HFFc6 (cell line): ENCODE measurements around the gene ICAM2. TPM values are rescaled to one million over a fixed set of nuclear protein-coding genes. Genes with fewer than 3 reads are reported as not detected.

Experiments used
- DNase-seq: peaks from one replicate; pipeline ENCODE4 v3.0.0-alpha.2; 2018
- H3K27ac Mint-ChIP-seq: 2 replicates; pipeline ENCODE4 v1.8.0; 2020; ENCODE audit warnings: mild to moderate bottlenecking, mixed read lengths
- H3K27me3 Mint-ChIP-seq: 2 replicates; pipeline ENCODE4 v1.8.0; 2021; ENCODE audit warnings: mild to moderate bottlenecking, moderate library complexity, mixed read lengths; ENCODE audit not compliant: insufficient read depth
- H3K36me3 Mint-ChIP-seq: 2 replicates; pipeline ENCODE4 v1.8.0; 2021; ENCODE audit warnings: low read depth, mixed read lengths
- H3K4me1 Mint-ChIP-seq: 2 replicates; pipeline ENCODE4 v1.8.0; 2020; ENCODE audit warnings: low read depth, mixed read lengths
- H3K4me3 Mint-ChIP-seq: 2 replicates; pipeline ENCODE4 v1.8.0; 2020; ENCODE audit warnings: mild to moderate bottlenecking, moderate library complexity, mixed read lengths
- H3K9me3 Mint-ChIP-seq: 2 replicates; pipeline ENCODE4 v1.8.0; 2020; ENCODE audit warnings: mild to moderate bottlenecking, mixed read lengths
- CTCF ChIP-seq: fragments of 200-600 bp; sonication (generic); IDR thresholded peaks from 2 replicates; pipeline ENCODE4 v1.5.0; 2021; ENCODE audit warnings: antibody characterized with exemption, mild to moderate bottlenecking
- total RNA-seq, 6 experiments: library from RNA; stranded (reverse); fragmentation: NEBNext Ultra II Directional; extraction: Animal tissue kit (Norgen Biotek cat#: 25700); gene quantifications; 2 replicates in 1 of 6; 3 replicates in 5 of 6; pipeline ENCODE4 v1.2.3, GENCODE V29; 2021

Gene ICAM2
- total RNA-seq, 6 experiments from 2014 or later, result 0.91 to 2.5 (median 1.3) TPM

- Mint-ChIP-seq H3K27me3 (peaks cover 2% of the 10 kb centered on the region), H3K27ac (no peak overlapping the region), H3K4me1 (no peaks in the 10 kb centered on the region), H3K9me3 (no peaks in the 10 kb centered on the region), H3K4me3 (no peak overlapping the region), H3K36me3 (peaks cover 19% of the 10 kb centered on the region)
- no peak for DNase-seq
- TF ChIP-seq CTCF, result no peak
Observed at GRCh38 chr17:64045176-64045575, 24.7 kb upstream of the ICAM2 start.

- no peaks in the 10 kb centered on the region for H3K9me3 Mint-ChIP-seq
- H3K4me1 Mint-ChIP-seq, result no peaks in the 10 kb centered on the region
- no peak for TF ChIP-seq CTCF
- no peak overlapping the region for H3K27ac Mint-ChIP-seq
- H3K36me3 Mint-ChIP-seq, result peaks cover 22% of the 10 kb centered on the region
- no peak overlapping the region for H3K4me3 Mint-ChIP-seq
- DNase-seq, result no peak
- H3K27me3 Mint-ChIP-seq, result peaks cover 2% of the 10 kb centered on the region
Observed at GRCh38 chr17:64042700-64043485, 22.5 kb upstream of the ICAM2 start.

GRCh38 chr17:64041912-64042311 is 21.5 kb upstream of the ICAM2 start:
- H3K9me3 Mint-ChIP-seq, result no peaks in the 10 kb centered on the region
- peaks cover 2% of the 10 kb centered on the region for H3K27me3 Mint-ChIP-seq
- H3K4me1 Mint-ChIP-seq, result no peaks in the 10 kb centered on the region
- no peak for DNase-seq
- no peak overlapping the region for H3K4me3 Mint-ChIP-seq
- no peak for TF ChIP-seq CTCF
- H3K27ac Mint-ChIP-seq, result no peak overlapping the region
- H3K36me3 Mint-ChIP-seq, result peaks cover 18% of the 10 kb centered on the region

GRCh38 chr17:64040206-64040605 is 19.8 kb upstream of the ICAM2 start:
- Mint-ChIP-seq H3K4me1 (no peaks in the 10 kb centered on the region), H3K4me3 (no peak overlapping the region), H3K27me3 (peaks cover 2% of the 10 kb centered on the region), H3K9me3 (no peaks in the 10 kb centered on the region), H3K36me3 (peaks cover 13% of the 10 kb centered on the region), H3K27ac (no peak overlapping the region)
- TF ChIP-seq CTCF, result no peak
- no peak for DNase-seq

- Mint-ChIP-seq H3K4me3 (no peak overlapping the region), H3K27me3 (peaks cover 2% of the 10 kb centered on the region), H3K27ac (no peak overlapping the region), H3K4me1 (no peaks in the 10 kb centered on the region), H3K36me3 (peaks cover 11% of the 10 kb centered on the region), H3K9me3 (no peaks in the 10 kb centered on the region)
- DNase-seq, result no peak
- no peak for TF ChIP-seq CTCF
Observed at GRCh38 chr17:64039106-64039400, 18.6 kb upstream of the ICAM2 start.
